Pulmonary artery endothelial cell (primary cell): Measurements from ENCODE around the gene PPP2R2C. TPM values are rescaled to one million over a fixed set of nuclear protein-coding genes. Genes with fewer than 3 reads are reported as not detected.

Experiments used
- DNase-seq: peaks from one replicate; pipeline ENCODE4 v3.0.0-alpha.2; 2011; ENCODE audit warnings: low read depth, low spot score
- total RNA-seq: library from RNA; depleted of rRNA; stranded (reverse); fragments of >200 nt; gene quantifications from 2 replicates; pipeline ENCODE4 v1.2.3, GENCODE V29; 2014

Gene PPP2R2C
- total RNA-seq, 1 donor from 2014 or later, result not detected

DNA sequence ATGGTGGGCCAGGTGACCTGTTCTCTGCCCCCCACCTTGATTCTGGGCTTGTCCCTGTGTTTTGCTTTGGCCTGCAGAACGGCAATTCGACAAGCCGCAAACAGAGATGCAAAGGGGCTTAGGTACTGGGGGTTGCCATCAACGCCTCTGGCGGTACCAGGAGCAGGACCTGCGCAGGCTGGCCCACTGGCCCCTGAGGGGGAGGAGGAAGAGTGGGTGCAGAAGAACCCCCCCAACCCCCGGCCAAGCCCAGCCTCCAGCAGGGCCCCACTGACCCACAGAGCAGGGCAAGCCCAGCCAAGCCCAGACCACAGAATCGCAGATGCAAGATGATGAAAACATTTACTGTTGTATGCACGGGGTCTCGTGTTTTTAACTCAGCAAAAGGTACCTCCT, 89.4 kb downstream of the PPP2R2C start:
- DNase-seq, result no peak

GRCh38 chr4:6381571-6382123, 90.8 kb downstream of the PPP2R2C start:
- no peak for DNase-seq

- DNase-seq, result no peak
Measured at GRCh38 chr4:6380746-6381410, 91.5 kb downstream of the PPP2R2C start.

GRCh38 chr4:6379767-6380745, 92.4 kb downstream of the PPP2R2C start:
- DNase-seq, result no peak

GRCh38 chr4:6378493-6379445, 93.6 kb downstream of the PPP2R2C start:
- no peak for DNase-seq

GRCh38 chr4:6377626-6378492, 94.6 kb downstream of the PPP2R2C start:
- DNase-seq, result no peak

DNA sequence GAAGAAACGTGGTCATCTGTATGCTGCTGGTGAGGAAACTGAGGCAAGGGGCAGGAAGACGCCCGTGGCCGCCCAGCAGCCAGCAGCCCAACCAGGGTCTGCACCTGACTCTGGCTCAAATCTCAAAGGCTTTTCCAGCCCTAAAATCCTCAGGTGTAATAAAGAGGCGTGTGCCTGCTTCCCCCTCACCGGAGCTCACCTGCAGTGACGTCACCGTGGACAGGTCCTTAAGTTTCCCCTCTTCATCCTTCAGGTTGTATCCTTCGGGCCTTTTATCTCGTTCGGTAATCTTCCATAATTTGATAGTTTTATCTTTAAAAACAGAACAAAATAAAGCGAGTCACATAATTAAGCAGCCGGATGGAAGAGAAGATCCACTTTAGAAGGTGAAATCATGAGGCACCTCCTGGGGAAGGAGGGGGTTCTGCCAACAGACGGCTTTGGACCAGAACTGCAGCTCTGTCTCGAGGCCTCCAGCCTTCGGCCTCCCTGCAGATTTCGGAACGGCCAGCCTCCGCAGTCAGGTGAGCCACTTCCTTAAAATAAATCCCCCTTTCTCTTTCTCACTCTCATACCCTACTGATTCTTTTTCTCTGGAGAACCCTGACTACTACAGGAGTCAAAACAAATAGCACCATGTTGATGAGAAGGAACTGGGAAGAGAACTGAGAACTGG, 96.7 kb downstream of the PPP2R2C start:
- no peak for DNase-seq

DNA sequence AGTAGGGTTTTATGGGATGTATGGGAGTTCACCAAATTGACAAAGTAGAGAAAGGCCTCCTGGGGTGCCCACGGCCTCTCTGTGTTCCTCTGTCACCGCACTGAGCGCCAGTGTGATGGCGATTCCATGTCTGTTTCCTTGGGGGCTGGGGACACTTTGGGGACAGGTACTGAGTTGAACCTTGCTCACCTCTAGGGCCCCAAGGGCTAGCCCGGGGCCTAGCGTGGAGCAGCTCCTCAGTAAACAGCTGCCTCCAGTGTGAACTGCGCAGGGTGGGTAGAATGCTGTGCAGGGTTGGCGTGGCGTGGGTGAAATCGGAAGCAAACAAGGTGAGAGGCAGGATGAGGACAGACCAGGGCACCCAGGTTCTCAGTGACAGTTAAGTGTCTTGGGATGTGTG, 97.8 kb downstream of the PPP2R2C start:
- no peak for DNase-seq

GRCh38 chr4:6373541-6374410, 98.6 kb downstream of the PPP2R2C start:
- DNase-seq, result no peak

GRCh38 chr4:6372649-6373525, 99.5 kb downstream of the PPP2R2C start:
- no peak for DNase-seq

GRCh38 chr4:6371812-6372211, 100.6 kb downstream of the PPP2R2C start:
- DNase-seq, result no peak

DNA sequence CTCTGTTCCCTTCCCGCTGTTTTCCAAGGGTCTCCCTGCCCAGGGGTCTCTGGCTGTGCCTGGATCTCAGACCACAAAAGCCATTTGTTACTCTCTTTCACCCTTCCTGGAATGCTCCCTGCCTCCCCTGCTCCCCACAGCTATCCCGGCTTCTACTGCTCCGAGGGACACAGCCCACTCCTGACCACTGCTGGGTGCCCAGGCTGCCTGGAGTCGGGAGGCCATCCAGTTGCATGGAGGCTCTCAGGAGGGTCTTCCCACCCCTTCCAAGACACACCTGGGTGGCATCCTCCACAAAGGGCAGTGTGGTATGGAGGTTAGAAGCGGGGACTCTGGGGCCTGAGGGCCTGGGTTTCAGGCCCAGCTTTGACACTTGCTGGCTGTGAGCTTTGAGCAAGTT, 101.1 kb downstream of the PPP2R2C start:
- no peak for DNase-seq

- DNase-seq, result no peak
Measured at GRCh38 chr4:6369924-6370645, 102.3 kb downstream of the PPP2R2C start.

DNA sequence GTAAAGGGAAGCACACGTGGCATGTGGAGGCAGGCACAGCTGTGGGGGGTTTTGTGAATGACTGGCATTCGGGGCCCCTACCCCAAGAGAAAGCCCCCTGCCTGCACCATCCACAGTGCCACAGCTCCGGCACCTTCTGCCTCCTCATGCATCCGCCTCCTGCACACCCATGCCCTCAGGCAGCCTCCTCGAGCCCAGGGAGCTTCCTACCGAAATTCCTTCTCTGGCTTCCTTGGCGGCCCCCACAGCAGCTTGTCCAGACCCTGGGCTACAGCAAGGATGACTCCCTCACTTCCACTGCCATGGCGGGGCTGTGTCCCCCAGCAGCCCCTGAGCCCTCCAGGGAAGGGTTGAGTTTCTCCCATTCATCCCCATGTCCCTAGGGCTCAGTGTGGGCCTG, 102.9 kb downstream of the PPP2R2C start:
- DNase-seq, result no peak

DNA sequence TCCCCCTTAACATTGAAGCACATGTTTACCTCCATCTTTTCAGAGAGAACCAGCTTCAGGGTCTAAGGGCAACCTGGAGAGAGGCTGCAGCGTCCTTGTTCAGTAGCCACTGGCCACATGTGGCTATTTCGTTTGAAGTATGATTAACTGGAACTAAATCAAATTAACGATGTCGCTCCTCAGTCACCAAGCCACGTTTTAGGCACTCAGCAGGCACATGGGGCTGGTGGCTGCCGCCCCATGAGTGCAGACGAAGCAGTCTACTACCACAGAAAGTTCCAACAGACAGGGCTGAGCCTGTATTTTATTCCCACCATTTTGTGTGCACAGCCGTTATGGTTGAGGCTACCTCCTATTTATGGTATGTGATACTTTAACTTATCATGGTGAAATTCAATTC, 103.4 kb downstream of the PPP2R2C start:
- DNase-seq, result no peak

DNA sequence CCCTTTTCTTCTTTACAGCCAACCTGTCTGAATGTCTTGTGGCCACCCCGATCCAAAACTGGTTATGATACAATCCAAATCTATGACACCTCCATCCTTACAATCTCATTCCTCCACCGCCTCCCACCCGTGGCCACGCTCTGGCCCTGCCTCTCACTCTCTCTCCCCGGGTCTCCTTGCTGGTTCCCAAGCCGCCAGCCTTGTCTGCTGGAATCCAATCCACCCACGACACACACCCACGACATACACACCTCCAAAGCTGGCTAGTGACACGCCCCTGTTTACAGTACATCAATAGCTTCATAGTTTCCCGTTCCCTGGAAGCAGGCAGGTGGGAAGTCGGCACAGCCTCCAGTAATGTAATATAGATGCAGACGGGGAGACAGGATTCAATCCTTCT, 103.8 kb downstream of the PPP2R2C start:
- no peak for DNase-seq

- DNase-seq, result no peak
Measured at GRCh38 chr4:6368096-6368495, 104.3 kb downstream of the PPP2R2C start.
